IPS-NIHi11 (cell line): ENCODE measurements around the gene CMSS1.

Source experiments
- DNase-seq: peaks from one replicate; pipeline ENCODE4 v3.0.0; 2012; ENCODE audit warnings: mixed read lengths, low spot score

CMSS1 gene

DNA sequence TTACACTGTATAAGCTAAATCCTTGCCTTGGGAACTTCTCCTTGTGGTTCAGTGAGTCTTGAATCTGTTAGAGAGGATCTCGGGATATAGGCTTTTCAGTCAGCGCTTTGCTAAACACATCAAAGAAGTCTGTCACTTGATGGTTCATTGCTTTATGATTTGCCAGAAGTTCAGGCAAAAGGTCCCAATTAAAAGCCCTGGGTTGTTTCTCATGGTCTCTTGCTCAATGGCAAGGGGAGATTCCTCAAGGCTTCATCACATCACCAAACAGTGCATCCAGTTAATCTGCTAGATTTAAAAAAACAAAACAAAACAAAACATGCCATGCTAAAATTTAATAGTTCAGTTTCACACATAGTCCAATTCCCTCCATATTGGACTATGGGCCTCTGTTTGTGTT, 181.9 kb downstream of the CMSS1 start:
- DNase-seq, result no peak

DNA sequence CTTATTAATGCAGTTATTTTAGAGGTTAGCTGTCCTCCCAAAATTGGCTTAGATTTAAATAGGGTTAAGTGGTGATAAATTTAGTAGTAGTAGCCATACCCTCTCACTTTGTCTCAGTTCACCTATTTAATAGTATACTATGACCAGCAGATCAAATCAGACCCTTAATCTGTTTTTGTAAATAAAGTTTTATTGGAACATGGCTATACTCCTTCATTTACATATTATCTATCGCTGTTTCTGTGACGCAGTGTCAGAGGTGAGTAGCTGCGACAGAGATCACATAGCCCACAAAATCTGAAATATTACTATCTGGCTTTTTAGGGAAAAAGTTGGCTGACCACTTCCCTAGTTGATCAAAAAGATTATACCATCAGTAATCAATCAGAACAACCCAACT, 183.4 kb downstream of the CMSS1 start:
- DNase-seq, result no peak

DNA sequence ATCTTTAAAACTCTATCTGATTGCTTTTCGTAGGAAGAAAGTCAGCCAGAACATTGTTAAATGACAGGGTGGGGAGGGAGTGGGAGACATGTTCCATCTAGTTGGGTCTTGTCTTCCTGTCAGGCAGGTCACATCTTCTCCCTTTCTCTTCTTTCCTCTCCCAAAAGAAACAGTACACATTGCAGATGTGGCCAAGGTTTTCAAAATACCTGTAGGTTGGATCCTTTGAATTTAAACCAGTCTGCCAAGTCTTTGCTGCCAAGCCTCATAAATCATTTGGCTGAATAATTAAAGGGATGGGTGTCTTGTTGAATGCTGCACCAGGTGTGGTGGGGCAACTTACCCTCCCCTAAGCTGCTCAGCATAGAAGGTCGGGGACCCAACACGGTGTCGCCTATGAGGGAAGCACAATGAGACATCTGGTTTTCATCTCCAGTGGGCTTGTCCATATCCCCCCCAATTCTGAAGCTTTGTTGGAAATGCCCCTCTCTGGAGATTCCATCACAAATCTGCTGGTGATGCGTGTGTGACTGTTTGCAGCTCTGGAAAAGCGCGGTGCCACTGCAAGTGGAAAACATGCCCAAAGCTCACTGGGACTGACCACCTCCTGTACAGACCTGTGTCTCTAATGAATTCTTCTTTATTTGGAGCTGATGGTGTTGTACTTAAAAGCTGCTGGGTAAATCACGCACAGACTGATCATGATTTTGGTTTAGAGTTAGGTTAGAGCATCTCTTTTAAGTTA, 184.0 kb downstream of the CMSS1 start:
- DNase-seq, result no peak

DNA sequence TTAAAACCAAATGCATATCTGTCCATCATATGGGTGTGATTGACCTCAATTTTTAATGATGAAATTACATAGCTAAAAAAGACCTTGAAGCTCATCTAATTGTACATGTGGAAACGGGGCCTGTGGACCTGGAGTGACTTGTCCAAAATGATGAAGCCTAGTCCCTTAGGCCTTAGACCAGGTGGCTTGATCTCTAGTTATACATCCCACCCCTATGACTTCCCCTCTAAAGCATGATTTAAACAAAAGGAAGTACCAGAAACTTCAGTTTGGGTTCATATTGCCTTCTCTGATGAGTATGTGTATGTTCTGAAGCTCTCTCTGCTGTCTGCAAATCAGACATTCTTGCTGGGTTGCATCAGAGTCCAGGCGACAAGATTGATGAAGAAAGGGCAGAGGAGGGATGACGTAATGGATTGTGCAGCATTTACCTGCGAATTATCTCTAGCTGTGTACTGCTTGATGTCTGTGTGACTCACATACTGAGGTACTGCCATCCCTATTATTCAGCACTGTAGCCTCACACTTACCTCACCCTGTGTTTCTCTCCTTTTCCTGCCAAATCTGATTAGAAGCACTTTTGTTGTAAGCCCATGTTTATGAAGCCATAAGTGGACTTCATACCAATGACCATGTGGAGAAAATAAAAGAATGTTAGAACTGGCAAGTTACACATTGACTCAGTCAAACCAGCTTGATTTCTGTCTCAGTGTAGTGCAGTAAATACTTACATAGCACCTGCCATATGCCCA, 185.1 kb downstream of the CMSS1 start:
- peak; percentile 23 for DNase-seq

DNA sequence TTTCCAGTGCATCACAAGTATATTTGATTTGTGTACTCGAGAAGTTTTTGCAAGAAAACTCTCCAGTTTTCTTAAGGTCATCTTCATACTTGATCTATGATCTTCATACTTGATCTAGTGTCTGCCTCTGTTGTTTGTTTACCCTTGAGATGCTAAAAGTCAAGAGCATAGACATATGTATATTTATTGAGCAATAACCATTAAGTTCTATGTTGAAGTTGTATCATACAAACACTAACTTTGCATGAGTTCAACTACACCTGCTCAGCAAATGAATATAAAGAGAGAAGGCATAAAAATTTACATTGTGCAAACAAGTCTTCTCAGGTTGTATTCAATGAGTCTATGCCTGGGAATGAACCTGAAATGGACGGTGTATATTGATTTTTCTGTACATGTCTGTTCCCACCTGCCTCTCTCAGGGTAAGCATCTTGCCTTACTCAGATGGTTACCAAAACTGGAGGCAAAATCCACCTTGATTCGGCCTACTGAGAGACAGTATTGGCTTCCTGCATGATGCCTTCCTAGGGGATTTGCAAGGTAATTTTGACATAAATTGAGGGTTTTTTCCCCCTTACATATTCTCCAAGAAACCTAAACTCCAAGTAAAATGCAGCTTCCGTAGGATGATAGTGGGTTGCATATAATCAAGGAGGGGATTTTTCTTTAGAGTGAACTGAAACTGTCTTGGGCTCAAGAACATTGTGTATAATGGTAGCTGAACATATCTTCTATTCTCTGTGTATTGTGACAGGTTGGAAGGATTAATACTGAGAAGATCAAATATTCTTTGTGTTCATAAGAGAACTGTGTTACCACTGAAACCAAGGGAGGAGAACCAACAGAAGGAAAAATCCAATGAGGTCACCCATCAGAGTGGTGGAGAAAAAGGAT, 186.2 kb downstream of the CMSS1 start:
- no peak for DNase-seq

DNA sequence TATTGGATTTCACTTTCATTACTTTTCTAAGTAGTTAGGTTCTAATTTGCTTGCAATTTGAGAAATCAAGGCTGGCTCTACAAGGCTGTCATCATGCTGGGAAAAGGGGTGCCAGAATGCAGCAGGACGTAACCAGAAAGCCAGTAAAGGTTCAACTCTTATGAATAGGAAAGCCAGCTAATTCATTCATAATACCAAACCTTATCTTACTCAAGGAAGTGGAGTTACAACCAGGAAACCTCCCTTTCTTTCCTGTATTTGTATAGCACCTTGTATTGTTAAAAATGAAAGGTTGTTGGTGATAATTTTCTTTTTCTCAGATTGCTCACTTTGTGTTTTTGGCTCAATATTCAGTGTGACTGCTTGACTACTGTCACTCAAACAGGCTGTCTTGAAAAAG, 187.3 kb downstream of the CMSS1 start:
- DNase-seq, result no peak

DNA sequence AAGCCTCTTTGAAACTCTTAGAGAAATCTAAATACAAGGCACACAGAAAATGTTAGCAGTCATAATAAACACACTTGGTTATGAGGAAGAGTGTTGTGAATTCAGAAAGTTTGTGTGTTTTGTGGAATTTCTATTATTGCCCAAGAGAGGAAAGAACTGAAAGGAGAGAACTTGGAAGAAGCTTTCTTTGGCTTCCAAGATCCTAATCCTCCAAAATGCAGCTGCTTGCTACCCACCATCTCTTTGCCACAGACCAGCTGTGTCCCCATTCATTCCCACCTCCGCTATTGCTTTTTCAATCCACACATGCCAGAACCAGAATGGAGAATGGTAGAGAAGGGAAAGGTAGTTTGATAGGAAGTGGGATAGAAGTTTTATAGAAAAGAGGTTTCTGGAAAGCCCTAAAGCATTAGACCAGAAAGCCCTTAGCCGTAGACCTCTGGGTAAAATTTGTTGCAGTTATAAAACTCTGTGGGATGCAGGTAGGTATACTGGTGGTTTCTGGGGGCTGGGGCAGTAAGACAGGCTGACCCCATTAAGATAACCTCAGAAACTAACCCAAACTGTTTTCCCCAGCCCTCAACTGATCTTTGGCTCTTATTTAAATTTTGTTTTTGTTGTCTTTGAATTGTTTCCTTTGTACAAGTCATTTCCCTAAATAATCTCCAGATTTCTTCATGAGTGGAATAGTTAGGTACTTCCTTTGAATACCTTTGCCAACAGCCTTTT, 188.2 kb downstream of the CMSS1 start:
- DNase-seq, result no peak

DNA sequence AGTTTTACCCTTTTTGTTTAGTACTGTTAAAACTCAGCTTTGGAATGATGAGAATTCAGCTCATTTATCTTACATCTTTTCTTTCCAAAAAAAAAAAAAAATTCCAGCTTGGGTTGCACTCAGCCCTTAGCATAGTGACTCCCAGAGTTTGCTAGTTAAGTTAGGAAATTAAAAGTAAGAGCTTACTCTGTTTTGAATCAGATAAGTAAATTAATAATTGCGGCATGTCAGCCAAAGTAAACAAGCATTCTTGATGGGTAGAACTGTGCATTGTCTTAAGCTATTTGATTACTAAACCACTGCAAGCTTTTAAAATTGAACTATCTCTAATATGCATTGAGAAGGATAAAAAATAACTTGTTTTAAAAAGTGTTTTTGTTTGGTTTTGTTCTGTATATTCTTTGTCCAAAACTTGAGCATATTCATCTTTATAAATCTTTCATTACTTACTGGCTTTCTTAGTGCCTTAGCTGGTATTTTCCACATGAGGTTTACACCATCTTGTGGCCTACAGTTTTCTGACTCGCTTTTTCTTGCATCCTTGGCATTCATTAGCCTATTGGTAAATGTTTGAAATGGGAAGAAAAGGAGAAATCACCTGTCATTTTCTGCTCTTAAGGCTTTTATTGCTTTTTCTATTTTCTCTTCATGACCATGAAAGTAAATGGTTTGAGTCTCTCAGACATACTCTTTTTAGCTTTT, 189.1 kb downstream of the CMSS1 start:
- no peak for DNase-seq

DNA sequence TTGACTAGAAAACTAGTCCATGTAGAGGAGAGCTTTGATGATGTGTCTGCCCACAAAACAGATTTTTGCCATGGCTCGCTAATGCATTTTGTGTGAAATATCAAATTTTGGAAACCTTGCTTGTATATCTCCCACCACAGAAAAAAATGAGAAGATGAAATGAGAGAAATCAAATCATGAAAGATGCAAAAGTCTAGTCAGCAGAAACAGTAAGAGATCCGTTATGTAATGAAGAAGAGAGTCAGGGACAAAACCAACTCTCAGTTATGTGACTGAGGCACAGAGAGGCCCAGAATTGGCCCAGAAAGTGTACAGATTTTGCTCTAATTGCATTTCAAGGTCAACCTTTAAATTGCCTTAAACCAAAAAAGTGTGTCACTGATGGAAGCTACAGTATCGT, 189.7 kb downstream of the CMSS1 start:
- no peak for DNase-seq

DNA sequence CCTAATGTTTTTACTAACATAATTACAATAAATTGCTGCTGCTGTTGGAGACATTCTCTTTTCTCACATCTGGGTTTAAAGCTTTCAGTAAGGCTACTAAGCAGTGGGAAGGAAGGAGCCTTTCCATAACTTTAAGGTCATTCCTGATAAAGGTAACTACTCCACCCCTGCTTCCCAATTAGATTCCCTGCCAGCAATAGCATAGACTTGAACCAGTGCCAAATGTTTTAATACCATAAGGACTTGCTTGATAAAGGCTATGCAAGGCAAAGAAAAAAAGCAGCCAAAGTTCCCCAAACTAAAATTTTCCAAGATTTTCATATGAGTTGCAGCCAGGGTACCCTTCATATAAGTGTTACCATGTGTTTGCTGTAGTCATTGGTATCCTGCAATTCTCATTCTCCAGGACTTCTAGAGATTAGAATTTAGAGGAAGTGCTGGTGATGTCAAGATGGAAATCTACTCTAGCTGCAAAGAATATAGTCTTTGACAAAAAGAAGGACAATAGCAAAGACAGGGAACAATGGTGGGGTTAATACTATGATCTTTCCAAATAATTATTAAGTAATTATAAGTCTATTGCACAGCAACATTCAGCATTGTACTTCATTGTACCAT, 190.5 kb downstream of the CMSS1 start:
- no peak for DNase-seq

DNA sequence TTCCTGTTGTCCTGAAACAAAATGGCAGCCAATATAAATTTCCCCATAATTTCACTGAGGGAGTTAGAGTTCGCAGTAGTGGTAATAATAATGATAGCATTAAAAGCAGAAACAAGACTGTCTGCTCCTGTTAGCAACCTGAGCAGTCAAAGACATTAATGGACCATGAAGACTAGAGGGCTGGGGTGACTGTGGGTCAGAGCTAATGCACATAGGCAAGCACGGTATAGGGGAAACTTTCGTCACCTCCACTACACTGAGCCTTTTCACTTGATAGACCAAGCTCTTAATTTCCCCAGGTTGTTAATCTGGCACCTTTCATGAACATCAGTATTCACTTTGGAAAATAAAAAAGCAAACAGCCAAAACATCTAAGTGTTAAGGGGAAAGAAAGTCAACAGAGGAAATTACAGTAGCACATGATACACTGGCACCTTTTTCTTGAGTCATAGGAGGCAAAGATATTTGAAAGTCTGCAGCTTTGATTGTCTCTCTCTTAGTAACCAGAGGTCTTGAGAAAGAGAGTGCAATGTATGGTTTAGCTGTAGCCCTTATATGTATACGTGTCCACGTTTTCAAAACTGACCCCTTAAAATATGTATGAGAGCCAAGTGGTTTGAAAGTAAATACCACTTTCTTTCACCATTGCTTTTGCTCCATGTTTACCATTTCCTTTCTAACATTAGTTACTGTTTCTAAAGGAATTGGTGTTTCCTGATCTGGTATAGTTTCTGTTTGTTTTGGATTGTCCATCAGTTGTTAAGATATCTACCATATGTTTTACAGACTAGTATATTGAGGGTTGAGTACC, 191.8 kb downstream of the CMSS1 start:
- no peak for DNase-seq

DNA sequence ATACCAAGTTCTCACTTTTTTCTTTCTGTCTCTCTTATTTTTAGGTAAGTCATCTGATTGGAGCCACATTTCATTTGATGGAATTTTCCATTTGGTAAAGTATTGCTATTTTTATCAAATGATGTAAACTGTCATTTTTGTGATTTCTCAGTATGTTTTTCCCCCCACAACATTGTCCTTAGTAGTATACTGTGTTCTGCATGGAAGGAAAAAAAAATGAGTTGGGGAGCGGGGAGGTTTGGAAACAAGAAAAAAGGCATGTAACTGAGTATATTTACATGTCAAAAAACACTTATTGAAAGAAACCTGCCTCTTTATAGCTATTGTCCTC, 192.4 kb downstream of the CMSS1 start:
- DNase-seq, result no peak

DNA sequence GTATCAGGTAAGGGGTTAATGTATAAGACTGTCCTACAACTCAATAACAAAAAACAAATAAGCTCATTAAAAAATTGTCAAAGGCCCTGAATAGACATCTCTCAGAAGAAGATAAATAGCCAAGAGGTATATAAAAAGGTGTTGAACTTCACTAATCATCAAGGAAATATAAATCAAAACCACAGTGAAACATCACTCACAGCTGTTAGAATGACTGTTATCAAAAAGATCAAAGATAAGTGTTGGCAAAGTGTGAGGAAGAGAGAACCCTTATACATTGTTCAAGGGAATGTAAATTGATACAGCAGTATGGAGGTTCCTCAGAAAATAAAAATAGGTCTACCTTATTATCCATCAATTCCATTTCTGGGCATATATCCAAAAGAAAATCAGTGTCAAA, 201.1 kb downstream of the CMSS1 start:
- no peak for DNase-seq

DNA sequence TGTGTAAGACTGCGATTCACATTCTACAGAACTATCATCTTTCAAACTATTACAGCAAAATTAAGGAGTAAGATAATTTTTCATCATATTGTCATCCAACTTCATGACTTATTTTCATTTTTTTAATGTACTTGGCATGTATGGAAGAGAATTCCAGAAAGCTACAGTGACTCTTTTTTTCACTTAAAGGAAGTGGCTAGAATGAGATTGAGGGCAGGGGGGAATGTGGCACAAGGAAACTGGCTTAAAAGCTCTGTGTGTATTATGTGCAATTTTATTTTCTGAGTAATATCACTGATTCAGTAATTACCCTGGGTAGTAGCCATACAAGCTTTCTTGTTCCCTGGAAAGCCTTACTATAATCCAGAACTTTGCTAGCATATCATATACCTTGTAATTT, 202.1 kb downstream of the CMSS1 start:
- DNase-seq, result no peak

DNA sequence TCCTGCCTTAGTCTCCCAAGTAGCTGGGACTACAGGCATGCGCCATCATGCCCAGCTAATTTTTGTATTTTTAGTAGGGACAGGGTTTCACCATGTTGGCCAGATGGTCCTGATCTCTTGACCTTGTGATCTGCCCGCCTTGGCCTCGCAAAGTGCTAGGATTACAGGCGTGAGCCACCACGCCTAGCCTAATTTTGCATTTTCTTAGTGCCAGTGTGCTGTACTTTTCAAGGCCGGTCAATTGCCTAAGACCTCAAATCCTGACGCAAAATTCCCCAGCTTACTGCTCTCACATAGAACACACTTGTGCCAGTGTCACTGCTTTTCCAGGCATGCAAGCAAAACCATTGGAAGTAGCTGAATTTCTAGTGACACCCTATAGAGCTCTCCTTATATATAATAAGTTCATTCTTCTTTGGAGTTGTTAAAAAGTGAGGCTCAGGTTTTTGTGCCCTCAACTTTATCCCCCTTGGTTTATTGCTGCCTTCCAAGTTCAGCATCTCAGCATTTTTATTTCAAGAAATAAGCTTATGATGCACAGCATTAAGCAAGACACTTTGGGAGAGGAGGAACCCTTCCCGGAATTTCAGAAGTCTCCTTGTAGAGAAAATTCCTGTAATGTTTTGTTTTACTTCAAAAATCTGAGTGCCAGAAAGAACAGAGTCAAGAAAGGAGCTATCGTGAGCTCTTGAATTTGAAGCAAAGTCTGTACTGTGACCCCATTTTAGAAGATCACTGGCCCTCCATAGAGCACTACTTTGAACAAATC, 203.4 kb downstream of the CMSS1 start:
- no peak for DNase-seq

DNA sequence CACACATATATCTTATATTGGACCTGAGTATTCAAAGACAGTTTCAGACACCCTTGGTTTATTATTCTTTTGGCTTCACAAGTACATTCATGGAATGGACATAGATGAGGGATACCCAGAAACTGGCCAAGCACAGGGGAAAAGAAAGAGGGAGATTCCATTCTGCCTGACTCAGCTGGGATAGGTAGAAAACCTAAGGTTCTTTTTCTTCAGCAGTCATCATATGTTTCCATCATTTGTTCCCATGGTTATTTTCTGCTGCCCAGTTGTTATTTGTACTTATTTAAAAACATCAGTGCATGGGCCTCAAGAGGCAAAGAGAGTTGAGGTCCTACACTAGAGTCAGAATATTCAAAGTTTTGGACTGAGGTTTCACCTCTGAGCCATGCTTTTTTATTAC, 204.8 kb downstream of the CMSS1 start:
- no peak for DNase-seq

DNA sequence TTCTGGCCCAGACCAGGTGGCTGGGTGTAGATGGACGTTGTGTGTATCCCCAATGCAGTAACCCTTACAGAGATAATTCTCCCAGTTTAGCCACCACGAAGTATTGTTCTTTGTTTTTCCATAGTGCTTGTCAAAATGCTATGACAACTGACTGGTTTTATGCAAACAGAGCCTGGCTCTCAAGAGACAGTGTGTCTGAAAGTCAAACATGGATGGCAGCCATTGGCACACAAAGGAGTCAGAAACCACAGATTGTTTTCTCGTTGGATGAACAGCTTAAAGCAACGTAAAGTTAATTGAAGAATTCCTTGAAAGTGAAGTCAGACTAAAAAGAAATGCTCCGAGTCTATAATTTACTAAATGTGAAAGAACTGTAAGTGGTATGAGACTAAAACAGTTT, 205.5 kb downstream of the CMSS1 start:
- no peak for DNase-seq

DNA sequence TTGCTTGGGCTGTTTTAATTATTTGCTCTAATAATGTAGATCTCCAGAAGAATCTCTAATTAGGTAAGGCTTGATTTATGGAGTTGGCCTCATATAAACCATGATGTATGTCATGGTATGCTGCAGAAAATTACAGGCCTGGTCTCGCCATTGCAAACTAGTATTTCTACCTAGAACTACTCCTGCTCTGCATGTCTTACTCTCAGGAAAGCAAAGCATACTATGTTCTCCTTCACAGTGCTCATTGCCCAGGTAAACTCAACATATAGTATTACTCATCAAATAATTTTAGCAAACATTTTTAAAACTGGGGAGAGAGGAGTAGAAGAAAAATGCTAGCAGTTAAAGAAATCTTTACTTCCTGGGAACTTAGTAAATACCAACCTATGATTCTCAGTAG, 205.9 kb downstream of the CMSS1 start:
- DNase-seq, result no peak

DNA sequence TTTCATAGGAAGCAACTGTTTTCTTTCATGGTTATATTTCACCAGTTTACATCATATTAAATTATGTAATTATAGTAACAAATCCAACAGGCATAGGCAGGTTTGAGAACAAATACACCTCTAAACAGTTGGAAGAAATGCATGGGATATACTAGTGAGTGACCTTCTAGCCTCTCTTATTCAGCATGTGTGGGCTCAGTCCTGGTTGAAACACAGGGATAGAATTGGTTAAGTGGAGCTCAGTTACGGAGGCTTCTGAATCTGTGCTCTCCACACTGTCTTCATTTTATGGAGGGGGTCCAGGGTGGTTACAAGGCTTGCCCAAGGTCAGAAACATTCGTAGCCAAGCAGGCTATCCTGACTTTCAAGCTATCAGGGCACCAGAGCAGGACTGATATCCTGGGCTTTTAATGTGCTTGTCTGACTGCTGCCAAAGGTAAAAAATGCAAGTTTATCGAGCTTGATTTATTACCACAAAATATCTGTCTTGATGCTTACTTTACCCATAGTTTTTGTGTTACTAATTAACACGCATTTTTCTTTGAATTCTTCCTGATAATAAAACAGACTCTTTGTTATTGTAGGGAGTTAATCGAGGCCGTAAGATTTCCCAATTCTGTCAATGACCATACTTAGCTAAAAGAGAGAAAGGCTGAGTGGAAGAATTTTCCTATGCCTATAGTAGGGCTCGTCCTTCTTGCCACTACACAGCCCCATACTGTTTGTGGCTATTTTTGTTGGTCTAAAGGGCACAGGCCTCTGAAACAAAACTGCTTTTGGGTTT, 207.1 kb downstream of the CMSS1 start:
- no peak for DNase-seq
